Panc1 (cell line): ENCODE results near the gene OVOL3. TPM values are rescaled to one million over a fixed set of nuclear protein-coding genes. Genes with fewer than 3 reads are reported as not detected.

Experiments
- ATAC-seq: fragments of 200-7000 bp; cut with Tn5 transposase; 2 replicates; pipeline ENCODE4 v1.9.1; 2020; ENCODE audit warnings: mild to moderate bottlenecking, moderate library complexity
- BruUV-seq: library from RNA; stranded (reverse); fragments of 400-500 nt; replicated peaks from 2 replicates; lab custom pipeline; 2021; lab: Mats Ljungman, UMichigan
- CTCF ChIA-PET: fragments of 300-600 bp; sonication (Branson Sonifier 250); formaldehyde crosslinking; loops from one replicate; lab custom pipeline; 2022; ENCODE audit warnings: antibody characterized with exemption; lab: Charles Lee
- POLR2A ChIA-PET: fragments of 300-600 bp; sonication (Branson Sonifier 250); formaldehyde crosslinking; loops from one replicate; lab custom pipeline; 2022; ENCODE audit warnings: antibody characterized with exemption; lab: Charles Lee
- DNase-seq: peaks from one replicate; pipeline ENCODE4 v3.0.0-alpha.2; 2010; ENCODE audit warnings: low read depth, low spot score
- H3K27ac ChIP-seq: 2 replicates; pipeline ENCODE4 v1.5.1; 2011; ENCODE audit warnings: mild to moderate bottlenecking, low read length, inconsistent platforms
- H3K27me3 ChIP-seq: fragments of 200-500 bp; sonication (Bioruptor generic); 2 replicates; pipeline ENCODE4 v1.6.0; 2014; ENCODE audit warnings: low read length, inconsistent platforms; ENCODE audit not compliant: control insufficient read depth, insufficient read depth
- H3K36me3 ChIP-seq: fragments of 200-500 bp; sonication (Bioruptor generic); 2 replicates; pipeline ENCODE4 v1.5.1; 2014; ENCODE audit warnings: inconsistent platforms, mild to moderate bottlenecking, low read length, moderate library complexity; ENCODE audit not compliant: control insufficient read depth, insufficient read depth
- H3K4me1 ChIP-seq: 2 replicates; pipeline ENCODE4 v1.5.1; 2011; ENCODE audit warnings: inconsistent platforms, mild to moderate bottlenecking, low read length, moderate library complexity; ENCODE audit not compliant: control insufficient read depth, insufficient read depth
- H3K4me3 ChIP-seq, 2 experiments: 2 replicates each; pipeline ENCODE4 v1.5.1; 2011 to 2012; ENCODE audit warnings: low read depth in 2 of 2, low read length in 2 of 2, mild to moderate bottlenecking in 2 of 2, inconsistent platforms in 1 of 2, moderate library complexity in 1 of 2
- H3K9me3 ChIP-seq: fragments of 200-500 bp; sonication (Bioruptor generic); 2 replicates; pipeline ENCODE4 v1.5.1; 2014; ENCODE audit warnings: low read depth, mild to moderate bottlenecking, inconsistent platforms, low read length, moderate library complexity; ENCODE audit not compliant: control insufficient read depth, insufficient read depth
- POLR2AphosphoS5 ChIP-seq: IDR thresholded peaks from 2 replicates; pipeline ENCODE4 v1.6.1; 2012; ENCODE audit warnings: mild to moderate bottlenecking, low read depth, low read length, moderate library complexity
- SIN3A ChIP-seq: IDR thresholded peaks from 2 replicates; pipeline ENCODE4 v1.6.1; 2012; ENCODE audit warnings: low read depth, mild to moderate bottlenecking, low read length, moderate library complexity, borderline replicate concordance; ENCODE audit not compliant: insufficient read depth
- TCF7L2 ChIP-seq: IDR thresholded peaks from 2 replicates; pipeline ENCODE4 v1.6.1; 2011; ENCODE audit warnings: mild to moderate bottlenecking, low read depth, low read length, inconsistent platforms
- in situ Hi-C: cut with HindIII; loops from 2 replicates; pipeline ENCODE4 v1.10.0; 2016; ENCODE audit warnings: low sequenced_read_pairs, low pct_unique_long_range_greater_than_20kb
- intact Hi-C: fragments of 100-400 bp; cut with micrococcal nuclease; formaldehyde crosslinking; loops from one replicate; pipeline ENCODE4 v1.10.0; 2022; ENCODE audit not compliant: unreplicated experiment
- total RNA-seq: library from RNA; stranded (reverse); gene quantifications from one replicate; pipeline ENCODE4 v1.2.1, GENCODE V29; 2021; ENCODE audit not compliant: unreplicated experiment
- TF ChIP-seq, protein P1 (sequence below), 2 experiments: IDR thresholded peaks; 2 replicates each; pipeline ENCODE4 v1.6.1; 2011 to 2012; ENCODE audit warnings: low read depth in 2 of 2, control low read depth in 1 of 2, low read length in 1 of 2, mild to moderate bottlenecking in 1 of 2, moderate library complexity in 1 of 2; ENCODE audit not compliant: insufficient read depth in 1 of 2
- TF ChIP-seq, protein P2 (sequence below): fragments of 450-650 bp; IDR thresholded peaks from 2 replicates; pipeline ENCODE4 v1.5.1; 2017; ENCODE audit warnings: mild to moderate bottlenecking

OVOL3 gene
- total RNA-seq, 1 experiment from 2014 or later = 0.44 TPM

DNA sequence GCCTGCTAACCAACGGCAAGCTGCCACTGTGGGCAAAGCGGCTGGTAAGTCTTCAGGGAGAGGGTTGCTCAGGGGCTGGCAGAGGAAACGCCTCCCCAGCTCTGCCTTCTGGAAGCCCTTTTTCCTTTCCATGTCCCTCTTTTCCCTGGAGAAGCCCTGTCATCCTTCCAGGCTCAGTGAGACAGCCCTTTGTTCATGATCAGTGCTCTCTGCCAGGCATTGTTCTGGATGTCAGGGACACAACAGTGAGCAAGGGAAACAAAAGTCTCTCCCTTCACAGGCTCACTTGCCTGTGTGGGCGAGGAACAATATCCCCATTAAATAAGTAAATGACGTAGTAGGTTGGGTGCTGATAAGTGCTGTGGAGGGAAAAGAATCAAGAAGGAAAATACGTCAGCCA is 13.9 kb upstream of the OVOL3 start:
- Histone ChIP-seq H3K9me3 (no peaks in the 10 kb centered on the region), H3K4me3 (no peak overlapping the region), H3K27ac (no peak overlapping the region), H3K27me3 (no peaks in the 10 kb centered on the region), H3K36me3 (peaks cover 24% of the 10 kb centered on the region), H3K4me1 (no peaks in the 10 kb centered on the region)
- POLR2A ChIA-PET = no interaction called here
- DNase-seq (no peak), ATAC-seq (no peak)
- no peak for TF ChIP-seq SIN3A
- BruUV-seq = no TSS peak
- intact Hi-C loops (no loop called here), in situ Hi-C loops (no loop called here)
- CTCF ChIA-PET = no interaction called here

- intact Hi-C loops = no loop called here
- TF ChIP-seq TCF7L2 = no peak
- TF ChIP-seq, protein P1, sequence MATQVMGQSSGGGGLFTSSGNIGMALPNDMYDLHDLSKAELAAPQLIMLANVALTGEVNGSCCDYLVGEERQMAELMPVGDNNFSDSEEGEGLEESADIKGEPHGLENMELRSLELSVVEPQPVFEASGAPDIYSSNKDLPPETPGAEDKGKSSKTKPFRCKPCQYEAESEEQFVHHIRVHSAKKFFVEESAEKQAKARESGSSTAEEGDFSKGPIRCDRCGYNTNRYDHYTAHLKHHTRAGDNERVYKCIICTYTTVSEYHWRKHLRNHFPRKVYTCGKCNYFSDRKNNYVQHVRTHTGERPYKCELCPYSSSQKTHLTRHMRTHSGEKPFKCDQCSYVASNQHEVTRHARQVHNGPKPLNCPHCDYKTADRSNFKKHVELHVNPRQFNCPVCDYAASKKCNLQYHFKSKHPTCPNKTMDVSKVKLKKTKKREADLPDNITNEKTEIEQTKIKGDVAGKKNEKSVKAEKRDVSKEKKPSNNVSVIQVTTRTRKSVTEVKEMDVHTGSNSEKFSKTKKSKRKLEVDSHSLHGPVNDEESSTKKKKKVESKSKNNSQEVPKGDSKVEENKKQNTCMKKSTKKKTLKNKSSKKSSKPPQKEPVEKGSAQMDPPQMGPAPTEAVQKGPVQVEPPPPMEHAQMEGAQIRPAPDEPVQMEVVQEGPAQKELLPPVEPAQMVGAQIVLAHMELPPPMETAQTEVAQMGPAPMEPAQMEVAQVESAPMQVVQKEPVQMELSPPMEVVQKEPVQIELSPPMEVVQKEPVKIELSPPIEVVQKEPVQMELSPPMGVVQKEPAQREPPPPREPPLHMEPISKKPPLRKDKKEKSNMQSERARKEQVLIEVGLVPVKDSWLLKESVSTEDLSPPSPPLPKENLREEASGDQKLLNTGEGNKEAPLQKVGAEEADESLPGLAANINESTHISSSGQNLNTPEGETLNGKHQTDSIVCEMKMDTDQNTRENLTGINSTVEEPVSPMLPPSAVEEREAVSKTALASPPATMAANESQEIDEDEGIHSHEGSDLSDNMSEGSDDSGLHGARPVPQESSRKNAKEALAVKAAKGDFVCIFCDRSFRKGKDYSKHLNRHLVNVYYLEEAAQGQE (IDR thresholded peaks at IDR 0.05; ENCODE audit: insufficient read depth in 1 of 2, low read depth in 2 of 2, low read length in 1 of 2) = no peak
- TF ChIP-seq, protein P2, sequence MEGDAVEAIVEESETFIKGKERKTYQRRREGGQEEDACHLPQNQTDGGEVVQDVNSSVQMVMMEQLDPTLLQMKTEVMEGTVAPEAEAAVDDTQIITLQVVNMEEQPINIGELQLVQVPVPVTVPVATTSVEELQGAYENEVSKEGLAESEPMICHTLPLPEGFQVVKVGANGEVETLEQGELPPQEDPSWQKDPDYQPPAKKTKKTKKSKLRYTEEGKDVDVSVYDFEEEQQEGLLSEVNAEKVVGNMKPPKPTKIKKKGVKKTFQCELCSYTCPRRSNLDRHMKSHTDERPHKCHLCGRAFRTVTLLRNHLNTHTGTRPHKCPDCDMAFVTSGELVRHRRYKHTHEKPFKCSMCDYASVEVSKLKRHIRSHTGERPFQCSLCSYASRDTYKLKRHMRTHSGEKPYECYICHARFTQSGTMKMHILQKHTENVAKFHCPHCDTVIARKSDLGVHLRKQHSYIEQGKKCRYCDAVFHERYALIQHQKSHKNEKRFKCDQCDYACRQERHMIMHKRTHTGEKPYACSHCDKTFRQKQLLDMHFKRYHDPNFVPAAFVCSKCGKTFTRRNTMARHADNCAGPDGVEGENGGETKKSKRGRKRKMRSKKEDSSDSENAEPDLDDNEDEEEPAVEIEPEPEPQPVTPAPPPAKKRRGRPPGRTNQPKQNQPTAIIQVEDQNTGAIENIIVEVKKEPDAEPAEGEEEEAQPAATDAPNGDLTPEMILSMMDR = no peak
- TF ChIP-seq POLR2AphosphoS5 = no peak
- no peak for TF ChIP-seq SIN3A
- ChIA-PET POLR2A (no interaction called here), CTCF (interaction anchor here (1.2 kb wide), 1 partner anchor 68 kb away, joined by 5 read pairs; no protein-coding TSS in a partner anchor)
- no peaks in the 10 kb centered on the region for H3K9me3 ChIP-seq
- ATAC-seq = no peak
- no peak overlapping the region for H3K27ac ChIP-seq
- BruUV-seq = no TSS peak
- DNase-seq = no peak
- no peak overlapping the region for H3K4me3 ChIP-seq
- peaks cover 15% of the 10 kb centered on the region for H3K36me3 ChIP-seq
- in situ Hi-C loops = no loop called here
- no peaks in the 10 kb centered on the region for H3K27me3 ChIP-seq
- H3K4me1 ChIP-seq = no peaks in the 10 kb centered on the region
Measured at GRCh38 chr19:36099166-36099785, 11.7 kb upstream of the OVOL3 start.

- no peak overlapping the region for H3K4me3 ChIP-seq
- CTCF ChIA-PET = interaction anchor here (1.2 kb wide), 1 partner anchor 69 kb away, joined by 5 read pairs; no protein-coding TSS in a partner anchor
- H3K27me3 ChIP-seq = no peaks in the 10 kb centered on the region
- intact Hi-C loops = no loop called here
- in situ Hi-C loops = no loop called here
- H3K36me3 ChIP-seq = peaks cover 14% of the 10 kb centered on the region
- no peaks in the 10 kb centered on the region for H3K4me1 ChIP-seq
- no peak overlapping the region for H3K27ac ChIP-seq
- DNase-seq = no peak
- ATAC-seq = no peak
- POLR2A ChIA-PET = no interaction called here
- TF ChIP-seq POLR2AphosphoS5 (no peak), TCF7L2 (no peak), SIN3A (no peak)
- TF ChIP-seq, protein P1 (IDR thresholded peaks at IDR 0.05; ENCODE audit: insufficient read depth in 1 of 2, low read depth in 2 of 2, low read length in 1 of 2) = no peak
- TF ChIP-seq, protein P2 = no peak
- H3K9me3 ChIP-seq = no peaks in the 10 kb centered on the region
- no TSS peak for BruUV-seq
Measured at GRCh38 chr19:36100476-36100875, 10.5 kb upstream of the OVOL3 start.
